Measurements from ENCODE around the gene HLA-DRA.

GRCh38 chr6:32444433-32444832 is 4.7 kb downstream of the HLA-DRA start:
- no peak for TF ChIP-seq CTCF (IDR thresholded peaks at IDR 0.05)
- no peak for TF ChIP-seq POLR2A (IDR thresholded peaks at IDR 0.05)
